ENCODE measurements around the gene NPAS1. TPM values are rescaled to one million over a fixed set of nuclear protein-coding genes. Genes with fewer than 3 reads are reported as not detected.
A peak's percentile ranks its signal among the peaks of the same experiment; 100 is the strongest.
"Not testable (repeated sequence)": the region's sequence is repeated elsewhere in the genome, so short reads cannot be mapped to it uniquely, and the experiment has no call there.

NPAS1 gene
- total RNA-seq, 2 experiments from 2014 or later: not detected

GRCh38 chr19:47036097-47036651, 16.5 kb downstream of the NPAS1 start:
- ChIA-PET CTCF (interaction anchor here (0.7 to 5.0 kb wide), 21 partner anchors 8 to 220 kb away, joined by 3 to 66 read pairs (median 4); partner anchors contain the start of genes AP2S1, CCDC9, SAE1 and TMEM160), POLR2A (interaction anchor here (1.6 to 2.0 kb wide), 2 partner anchors 12 to 77 kb away, joined by 5 to 6 read pairs; partner anchors contain the start of gene ZC3H4)
- Mint-ChIP-seq H3K36me3 (ENCODE audit: low read depth) (no peaks in the 10 kb centered on the region), H3K27ac (peak overlapping the region; percentile 80), H3K9me3 (ENCODE audit: insufficient read depth) (no peaks in the 10 kb centered on the region), H3K4me3 (peak overlapping the region; percentile 87), H3K27me3 (ENCODE audit: low read depth) (peaks cover 13% of the 10 kb centered on the region), H3K4me1 (ENCODE audit: low read depth) (peaks cover 21% of the 10 kb centered on the region)
- ATAC-seq: peak; percentile 5
- peak; percentile 38 for DNase-seq

- Mint-ChIP-seq H3K4me3 (no peak overlapping the region), H3K27me3 (ENCODE audit: low read depth) (peaks cover 8% of the 10 kb centered on the region)
- CTCF ChIA-PET: interaction anchor here (1.1 to 5.0 kb wide), 3 partner anchors 24 to 206 kb away, joined by 3 to 66 read pairs (median 6); no protein-coding TSS in a partner anchor
These were observed 18.1 kb downstream of the NPAS1 start for GRCh38 chr19:47037766-47038165.

GRCh38 chr19:47039239-47039874, 19.7 kb downstream of the NPAS1 start:
- CTCF ChIA-PET: interaction anchor here (1.7 to 5.0 kb wide), 3 partner anchors 25 to 205 kb away, joined by 4 to 66 read pairs (median 6); no protein-coding TSS in a partner anchor
- Mint-ChIP-seq H3K4me1 (ENCODE audit: low read depth) (peaks cover 18% of the 10 kb centered on the region), H3K27me3 (ENCODE audit: low read depth) (peaks cover 6% of the 10 kb centered on the region), H3K27ac (no peak overlapping the region), H3K4me3 (no peak overlapping the region), H3K9me3 (ENCODE audit: insufficient read depth) (no peaks in the 10 kb centered on the region), H3K36me3 (ENCODE audit: low read depth) (no peaks in the 10 kb centered on the region)
- POLR2A ChIA-PET: no interaction called here
- DNase-seq (no peak), ATAC-seq (no peak)

More at GRCh38 chr19:47037766-47038165, 18.1 kb downstream of the NPAS1 start:
- DNase-seq (no peak), ATAC-seq (no peak)
- no peaks in the 10 kb centered on the region for H3K9me3 Mint-ChIP-seq (ENCODE audit: insufficient read depth)
- H3K4me1 Mint-ChIP-seq (ENCODE audit: low read depth): peaks cover 20% of the 10 kb centered on the region
- POLR2A ChIA-PET: interaction anchor here (2.0 kb wide), 1 partner anchor 75 kb away, joined by 6 read pairs; the partner anchor contains the start of gene ZC3H4
- H3K27ac Mint-ChIP-seq: no peak overlapping the region
- no peaks in the 10 kb centered on the region for H3K36me3 Mint-ChIP-seq (ENCODE audit: low read depth)

- DNase-seq: no peak
These were observed 21.2 kb downstream of the NPAS1 start for GRCh38 chr19:47040869-47041268.

GRCh38 chr19:47044946-47045866, 25.6 kb downstream of the NPAS1 start:
- CTCF ChIA-PET: interaction anchor here (0.6 kb wide), 1 partner anchor 9 kb away, joined by 3 read pairs; no protein-coding TSS in a partner anchor
- Mint-ChIP-seq H3K27ac (no peak overlapping the region), H3K4me1 (ENCODE audit: low read depth) (peaks cover 21% of the 10 kb centered on the region), H3K36me3 (ENCODE audit: low read depth) (peaks cover 2% of the 10 kb centered on the region), H3K4me3 (no peak overlapping the region), H3K27me3 (ENCODE audit: low read depth) (no peaks in the 10 kb centered on the region), H3K9me3 (ENCODE audit: insufficient read depth) (no peaks in the 10 kb centered on the region)
- no peak for ATAC-seq
- POLR2A ChIA-PET: no interaction called here
- DNase-seq: no peak

More at GRCh38 chr19:47040869-47041268, 21.2 kb downstream of the NPAS1 start:
- Mint-ChIP-seq H3K9me3 (ENCODE audit: insufficient read depth) (no peaks in the 10 kb centered on the region), H3K36me3 (ENCODE audit: low read depth) (no peaks in the 10 kb centered on the region), H3K27me3 (ENCODE audit: low read depth) (no peaks in the 10 kb centered on the region), H3K27ac (no peak overlapping the region), H3K4me3 (no peak overlapping the region), H3K4me1 (ENCODE audit: low read depth) (peaks cover 7% of the 10 kb centered on the region)
- CTCF ChIA-PET: interaction anchor here (1.7 kb wide), 1 partner anchor 28 kb away, joined by 4 read pairs; no protein-coding TSS in a partner anchor
- POLR2A ChIA-PET: no interaction called here
- no peak for ATAC-seq

GRCh38 chr19:47045867-47046470, 26.3 kb downstream of the NPAS1 start:
- ChIA-PET CTCF (no interaction called here), POLR2A (no interaction called here)
- ATAC-seq (no peak), DNase-seq (no peak)
- no peaks in the 10 kb centered on the region for H3K9me3 Mint-ChIP-seq (ENCODE audit: insufficient read depth)
- no peak overlapping the region for H3K27ac Mint-ChIP-seq
- H3K4me3 Mint-ChIP-seq: no peak overlapping the region
- peaks cover 21% of the 10 kb centered on the region for H3K4me1 Mint-ChIP-seq (ENCODE audit: low read depth)
- H3K36me3 Mint-ChIP-seq (ENCODE audit: low read depth): peaks cover 2% of the 10 kb centered on the region
- no peaks in the 10 kb centered on the region for H3K27me3 Mint-ChIP-seq (ENCODE audit: low read depth)

GRCh38 chr19:47047272-47047762, 27.7 kb downstream of the NPAS1 start:
- no peaks in the 10 kb centered on the region for H3K27me3 Mint-ChIP-seq (ENCODE audit: low read depth)
- DNase-seq (no peak), ATAC-seq (no peak)
- H3K27ac Mint-ChIP-seq: peak overlapping the region; percentile 95
- no peaks in the 10 kb centered on the region for H3K9me3 Mint-ChIP-seq (ENCODE audit: insufficient read depth)
- ChIA-PET POLR2A (interaction anchor here (0.6 to 1.5 kb wide), 8 partner anchors 11 to 1605 kb away, joined by 3 to 7 read pairs (median 4); partner anchors contain the start of genes SAE1 and ZC3H4), CTCF (interaction anchor here (0.9 to 1.7 kb wide), 5 partner anchors 11 to 66 kb away, joined by 3 to 13 read pairs (median 3); partner anchors contain the start of gene ZC3H4)
- peaks cover 21% of the 10 kb centered on the region for H3K4me1 Mint-ChIP-seq (ENCODE audit: low read depth)
- peaks cover 2% of the 10 kb centered on the region for H3K36me3 Mint-ChIP-seq (ENCODE audit: low read depth)
- peak overlapping the region; percentile 94 for H3K4me3 Mint-ChIP-seq

GRCh38 chr19:47047763-47048405, 28.2 kb downstream of the NPAS1 start:
- Mint-ChIP-seq H3K9me3 (ENCODE audit: insufficient read depth) (no peaks in the 10 kb centered on the region), H3K4me3 (peak overlapping the region; percentile 94), H3K27me3 (ENCODE audit: low read depth) (no peaks in the 10 kb centered on the region), H3K27ac (peak overlapping the region; percentile 95), H3K4me1 (ENCODE audit: low read depth) (peaks cover 21% of the 10 kb centered on the region), H3K36me3 (ENCODE audit: low read depth) (peaks cover 2% of the 10 kb centered on the region)
- ChIA-PET CTCF (interaction anchor here (0.9 to 1.7 kb wide), 5 partner anchors 11 to 65 kb away, joined by 3 to 13 read pairs (median 3); partner anchors contain the start of gene ZC3H4), POLR2A (interaction anchor here (0.6 to 1.5 kb wide), 9 partner anchors 12 to 1605 kb away, joined by 3 to 7 read pairs (median 4); partner anchors contain the start of genes SAE1 and ZC3H4)
- ATAC-seq: peak; percentile 68
- peak; percentile 90 for DNase-seq

GRCh38 chr19:47049307-47049700, 29.7 kb downstream of the NPAS1 start:
- Mint-ChIP-seq H3K4me3 (peak overlapping the region; percentile 85), H3K36me3 (ENCODE audit: low read depth) (peaks cover 2% of the 10 kb centered on the region), H3K4me1 (ENCODE audit: low read depth) (peaks cover 21% of the 10 kb centered on the region), H3K27me3 (ENCODE audit: low read depth) (no peaks in the 10 kb centered on the region), H3K27ac (peak overlapping the region; percentile 90), H3K9me3 (ENCODE audit: insufficient read depth) (no peaks in the 10 kb centered on the region)
- POLR2A ChIA-PET: no interaction called here
- DNase-seq: no peak
- CTCF ChIA-PET: no interaction called here
- no peak for ATAC-seq

GRCh38 chr19:47050562-47050961, 30.9 kb downstream of the NPAS1 start:
- H3K27me3 Mint-ChIP-seq (ENCODE audit: low read depth); H3K36me3 Mint-ChIP-seq (ENCODE audit: low read depth); H3K4me3 Mint-ChIP-seq; H3K9me3 Mint-ChIP-seq (ENCODE audit: insufficient read depth); H3K27ac Mint-ChIP-seq; CTCF ChIA-PET; POLR2A ChIA-PET; DNase-seq; ATAC-seq: not testable (repeated sequence)
- peaks cover 21% of the 10 kb centered on the region for H3K4me1 Mint-ChIP-seq (ENCODE audit: low read depth)
